ENCODE measurements around the gene SYNGR3. TPM values are rescaled to one million over a fixed set of nuclear protein-coding genes. Genes with fewer than 3 reads are reported as not detected.

SYNGR3 gene
- total and polyA plus RNA-seq, 2 of the 13 experiments (the other 11 are each of a cell fraction or from before 2014, with no cell fraction given) = 0.97 to 5.7 TPM

DNA sequence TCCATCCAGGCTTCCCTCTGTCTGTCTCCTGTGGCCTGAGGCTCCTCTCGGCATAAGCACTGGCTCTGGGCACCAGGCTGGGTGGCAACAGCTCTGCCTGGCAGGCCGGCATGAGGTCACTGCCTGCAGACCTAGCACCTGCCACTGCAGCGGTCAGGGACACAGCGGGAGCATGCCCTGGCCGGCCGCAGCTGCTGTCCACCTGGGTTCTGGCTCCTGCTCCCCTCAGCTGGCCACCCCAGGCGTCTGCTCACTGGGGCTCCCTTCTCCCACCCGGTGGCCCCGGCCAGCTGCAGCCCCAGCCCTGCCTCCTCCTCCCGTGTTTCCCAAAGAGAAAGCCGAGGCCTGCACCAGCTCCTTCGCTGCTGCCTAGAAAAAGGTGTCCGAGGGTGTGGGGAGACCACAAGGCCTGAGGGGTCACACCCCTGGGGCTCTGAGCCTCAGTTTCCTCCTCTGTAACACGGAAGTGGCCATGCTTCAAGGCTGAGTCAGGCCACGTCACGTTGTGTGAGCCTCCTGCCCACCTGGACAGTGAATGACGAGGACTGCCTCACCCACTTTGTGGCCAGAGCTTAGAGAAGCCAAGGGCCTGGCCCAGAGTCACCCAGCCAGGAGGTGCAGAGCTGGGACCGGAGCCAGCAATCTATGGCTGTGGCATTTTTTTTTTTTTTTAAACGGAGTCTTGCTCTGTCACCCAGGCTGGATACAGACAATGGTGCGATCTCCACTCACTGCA lies 51.2 kb downstream of the SYNGR3 start (continued):
- TF ChIP-seq, protein P1, sequence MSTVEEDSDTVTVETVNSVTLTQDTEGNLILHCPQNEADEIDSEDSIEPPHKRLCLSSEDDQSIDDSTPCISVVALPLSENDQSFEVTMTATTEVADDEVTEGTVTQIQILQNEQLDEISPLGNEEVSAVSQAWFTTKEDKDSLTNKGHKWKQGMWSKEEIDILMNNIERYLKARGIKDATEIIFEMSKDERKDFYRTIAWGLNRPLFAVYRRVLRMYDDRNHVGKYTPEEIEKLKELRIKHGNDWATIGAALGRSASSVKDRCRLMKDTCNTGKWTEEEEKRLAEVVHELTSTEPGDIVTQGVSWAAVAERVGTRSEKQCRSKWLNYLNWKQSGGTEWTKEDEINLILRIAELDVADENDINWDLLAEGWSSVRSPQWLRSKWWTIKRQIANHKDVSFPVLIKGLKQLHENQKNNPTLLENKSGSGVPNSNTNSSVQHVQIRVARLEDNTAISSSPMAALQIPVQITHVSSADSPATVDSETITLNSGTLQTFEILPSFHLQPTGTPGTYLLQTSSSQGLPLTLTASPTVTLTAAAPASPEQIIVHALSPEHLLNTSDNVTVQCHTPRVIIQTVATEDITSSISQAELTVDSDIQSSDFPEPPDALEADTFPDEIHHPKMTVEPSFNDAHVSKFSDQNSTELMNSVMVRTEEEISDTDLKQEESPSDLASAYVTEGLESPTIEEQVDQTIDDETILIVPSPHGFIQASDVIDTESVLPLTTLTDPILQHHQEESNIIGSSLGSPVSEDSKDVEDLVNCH (CRISPR knock-in tag; IDR thresholded peaks at IDR 0.05) = no peak
- TF ChIP-seq, protein P2, sequence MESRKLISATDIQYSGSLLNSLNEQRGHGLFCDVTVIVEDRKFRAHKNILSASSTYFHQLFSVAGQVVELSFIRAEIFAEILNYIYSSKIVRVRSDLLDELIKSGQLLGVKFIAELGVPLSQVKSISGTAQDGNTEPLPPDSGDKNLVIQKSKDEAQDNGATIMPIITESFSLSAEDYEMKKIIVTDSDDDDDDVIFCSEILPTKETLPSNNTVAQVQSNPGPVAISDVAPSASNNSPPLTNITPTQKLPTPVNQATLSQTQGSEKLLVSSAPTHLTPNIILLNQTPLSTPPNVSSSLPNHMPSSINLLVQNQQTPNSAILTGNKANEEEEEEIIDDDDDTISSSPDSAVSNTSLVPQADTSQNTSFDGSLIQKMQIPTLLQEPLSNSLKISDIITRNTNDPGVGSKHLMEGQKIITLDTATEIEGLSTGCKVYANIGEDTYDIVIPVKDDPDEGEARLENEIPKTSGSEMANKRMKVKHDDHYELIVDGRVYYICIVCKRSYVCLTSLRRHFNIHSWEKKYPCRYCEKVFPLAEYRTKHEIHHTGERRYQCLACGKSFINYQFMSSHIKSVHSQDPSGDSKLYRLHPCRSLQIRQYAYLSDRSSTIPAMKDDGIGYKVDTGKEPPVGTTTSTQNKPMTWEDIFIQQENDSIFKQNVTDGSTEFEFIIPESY (CRISPR knock-in tag; IDR thresholded peaks at IDR 0.05) = peak; percentile 52; the same call in 1 of the 2 replicates
- TF ChIP-seq, protein P3, sequence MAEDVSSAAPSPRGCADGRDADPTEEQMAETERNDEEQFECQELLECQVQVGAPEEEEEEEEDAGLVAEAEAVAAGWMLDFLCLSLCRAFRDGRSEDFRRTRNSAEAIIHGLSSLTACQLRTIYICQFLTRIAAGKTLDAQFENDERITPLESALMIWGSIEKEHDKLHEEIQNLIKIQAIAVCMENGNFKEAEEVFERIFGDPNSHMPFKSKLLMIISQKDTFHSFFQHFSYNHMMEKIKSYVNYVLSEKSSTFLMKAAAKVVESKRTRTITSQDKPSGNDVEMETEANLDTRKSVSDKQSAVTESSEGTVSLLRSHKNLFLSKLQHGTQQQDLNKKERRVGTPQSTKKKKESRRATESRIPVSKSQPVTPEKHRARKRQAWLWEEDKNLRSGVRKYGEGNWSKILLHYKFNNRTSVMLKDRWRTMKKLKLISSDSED (CRISPR knock-in tag; IDR thresholded peaks at IDR 0.05) = no peak
- TF ChIP-seq RBFOX2 (IDR thresholded peaks at IDR 0.05; ENCODE audit: low read depth, low read length) (peak; percentile 60), SRSF9 (IDR thresholded peaks at IDR 0.05; ENCODE audit: borderline replicate concordance, insufficient read depth, low read depth, low read length, poor library complexity, severe bottlenecking) (no peak), ZNF569 (CRISPR knock-in tag; IDR thresholded peaks at IDR 0.05; ENCODE audit: borderline replicate concordance) (no peak), AGO1 (IDR thresholded peaks at IDR 0.05; ENCODE audit: low read depth, low read length, poor library complexity, severe bottlenecking) (peak; percentile 69), U2AF1 (optimal IDR thresholded peaks at IDR 0.05; ENCODE audit: low read depth, low read length) (no peak), ZFYVE20 (CRISPR knock-in tag; IDR thresholded peaks at IDR 0.05; ENCODE audit: borderline replicate concordance, low read depth) (no peak), ZBTB8A (CRISPR knock-in tag; IDR thresholded peaks at IDR 0.05; ENCODE audit: borderline replicate concordance, low read depth) (no peak)
- TF ChIP-seq, protein P4, sequence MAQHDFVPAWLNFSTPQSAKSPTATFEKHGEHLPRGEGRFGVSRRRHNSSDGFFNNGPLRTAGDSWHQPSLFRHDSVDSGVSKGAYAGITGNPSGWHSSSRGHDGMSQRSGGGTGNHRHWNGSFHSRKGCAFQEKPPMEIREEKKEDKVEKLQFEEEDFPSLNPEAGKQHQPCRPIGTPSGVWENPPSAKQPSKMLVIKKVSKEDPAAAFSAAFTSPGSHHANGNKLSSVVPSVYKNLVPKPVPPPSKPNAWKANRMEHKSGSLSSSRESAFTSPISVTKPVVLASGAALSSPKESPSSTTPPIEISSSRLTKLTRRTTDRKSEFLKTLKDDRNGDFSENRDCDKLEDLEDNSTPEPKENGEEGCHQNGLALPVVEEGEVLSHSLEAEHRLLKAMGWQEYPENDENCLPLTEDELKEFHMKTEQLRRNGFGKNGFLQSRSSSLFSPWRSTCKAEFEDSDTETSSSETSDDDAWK (CRISPR knock-in tag; IDR thresholded peaks at IDR 0.05) = no peak
- TF ChIP-seq, protein P5, sequence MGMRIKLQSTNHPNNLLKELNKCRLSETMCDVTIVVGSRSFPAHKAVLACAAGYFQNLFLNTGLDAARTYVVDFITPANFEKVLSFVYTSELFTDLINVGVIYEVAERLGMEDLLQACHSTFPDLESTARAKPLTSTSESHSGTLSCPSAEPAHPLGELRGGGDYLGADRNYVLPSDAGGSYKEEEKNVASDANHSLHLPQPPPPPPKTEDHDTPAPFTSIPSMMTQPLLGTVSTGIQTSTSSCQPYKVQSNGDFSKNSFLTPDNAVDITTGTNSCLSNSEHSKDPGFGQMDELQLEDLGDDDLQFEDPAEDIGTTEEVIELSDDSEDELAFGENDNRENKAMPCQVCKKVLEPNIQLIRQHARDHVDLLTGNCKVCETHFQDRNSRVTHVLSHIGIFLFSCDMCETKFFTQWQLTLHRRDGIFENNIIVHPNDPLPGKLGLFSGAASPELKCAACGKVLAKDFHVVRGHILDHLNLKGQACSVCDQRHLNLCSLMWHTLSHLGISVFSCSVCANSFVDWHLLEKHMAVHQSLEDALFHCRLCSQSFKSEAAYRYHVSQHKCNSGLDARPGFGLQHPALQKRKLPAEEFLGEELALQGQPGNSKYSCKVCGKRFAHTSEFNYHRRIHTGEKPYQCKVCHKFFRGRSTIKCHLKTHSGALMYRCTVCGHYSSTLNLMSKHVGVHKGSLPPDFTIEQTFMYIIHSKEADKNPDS (CRISPR knock-in tag; IDR thresholded peaks at IDR 0.05) = no peak

Data from HepG2 (cell line).